UCSD-AML1 (cell line): ENCODE results near the gene BAZ2B.

ENCODE experiments used
- DNase-seq: peaks from one replicate; lab custom pipeline; 2025; ENCODE audit not compliant: unreplicated experiment; lab: John Stamatoyannopoulos, UW

The BAZ2B gene

DNA sequence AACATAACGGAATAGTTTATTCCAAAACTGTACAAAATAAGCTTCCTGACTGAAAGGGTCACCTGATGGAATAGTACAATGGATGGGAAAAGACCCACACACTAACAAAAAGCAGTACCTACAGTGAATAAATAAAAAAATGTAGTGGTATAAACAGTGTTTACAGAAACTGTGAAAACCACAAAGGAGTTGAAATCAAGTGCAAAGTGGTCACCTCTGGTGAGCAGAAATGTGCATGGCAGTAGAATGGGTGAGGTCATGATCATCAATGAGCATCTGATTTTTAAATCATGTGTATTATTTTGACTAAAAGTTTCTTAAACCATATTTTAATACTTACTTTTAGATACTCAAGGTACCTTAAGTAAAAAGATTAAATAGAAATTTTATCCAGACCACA is 341.2 kb downstream of the BAZ2B start:
- DNase-seq = no peak

- no peak for DNase-seq
Measured at GRCh38 chr2:159272156-159272555, 344.2 kb downstream of the BAZ2B start.

DNA sequence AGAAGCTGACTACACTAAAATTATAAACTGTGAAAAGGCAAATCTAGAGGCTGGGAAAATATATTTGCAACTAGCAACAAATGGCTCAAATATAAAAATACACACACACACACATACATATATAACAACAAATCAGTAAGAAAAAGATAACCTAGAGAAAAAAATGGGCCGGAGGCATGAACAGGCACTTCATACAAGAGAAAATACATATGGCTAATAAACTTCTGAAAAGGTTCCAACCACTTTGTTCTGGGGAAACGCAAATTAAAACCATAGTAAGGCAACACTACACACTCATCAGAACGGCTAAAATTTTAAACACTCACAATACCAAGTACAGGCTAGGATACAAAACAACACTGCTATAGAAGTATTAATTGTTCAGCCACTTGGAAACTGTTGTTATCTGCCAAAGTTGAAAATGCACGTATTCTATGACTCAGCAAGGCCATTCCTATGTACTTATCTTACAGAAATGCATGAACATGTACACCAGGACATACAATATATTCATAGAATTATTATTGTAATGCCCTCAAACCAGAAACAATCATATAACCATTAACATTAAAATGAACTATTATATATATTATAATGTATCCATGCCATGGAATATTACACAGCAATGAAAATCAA is 345.5 kb downstream of the BAZ2B start:
- no peak for DNase-seq
